ENCODE measurements around the gene FYB1.

FYB1 gene

DNA sequence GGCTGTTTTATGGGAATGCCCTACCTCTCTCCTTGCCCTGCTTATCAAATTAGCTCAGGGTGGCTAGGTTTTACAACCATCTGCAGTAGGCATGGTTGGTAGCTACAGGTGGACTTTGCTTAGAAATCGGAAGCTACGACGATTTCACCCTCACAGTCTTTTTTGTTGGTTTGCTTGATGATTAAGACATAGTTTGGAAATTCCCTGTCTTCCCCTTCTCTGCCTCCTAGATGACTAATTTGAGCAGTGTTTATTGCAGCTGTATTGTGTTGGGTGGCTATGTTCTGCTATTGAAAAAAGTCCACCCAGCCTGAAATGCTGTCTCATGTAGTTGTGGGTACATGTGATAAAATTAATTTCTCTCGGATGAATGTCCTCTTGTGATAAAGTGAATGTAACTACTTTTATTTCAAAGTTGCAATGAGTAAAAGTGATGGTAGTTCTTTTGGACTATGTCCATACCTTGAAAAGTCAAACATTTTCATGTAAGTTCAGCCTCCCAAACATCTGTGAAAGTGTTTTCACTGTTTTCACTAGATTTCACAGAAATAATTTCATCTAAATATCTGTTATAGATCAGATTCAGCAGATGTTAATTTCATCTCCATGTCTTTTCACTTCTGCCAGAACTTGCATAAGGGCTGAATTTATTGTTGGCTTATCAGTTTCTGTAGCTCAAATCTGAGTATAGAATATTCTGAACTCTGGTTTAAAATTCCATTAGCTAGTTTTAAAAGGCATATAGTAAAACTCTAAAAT is 37.3 kb upstream of the FYB1 start:
- H3K27ac ChIP-seq: no peak overlapping the region

DNA sequence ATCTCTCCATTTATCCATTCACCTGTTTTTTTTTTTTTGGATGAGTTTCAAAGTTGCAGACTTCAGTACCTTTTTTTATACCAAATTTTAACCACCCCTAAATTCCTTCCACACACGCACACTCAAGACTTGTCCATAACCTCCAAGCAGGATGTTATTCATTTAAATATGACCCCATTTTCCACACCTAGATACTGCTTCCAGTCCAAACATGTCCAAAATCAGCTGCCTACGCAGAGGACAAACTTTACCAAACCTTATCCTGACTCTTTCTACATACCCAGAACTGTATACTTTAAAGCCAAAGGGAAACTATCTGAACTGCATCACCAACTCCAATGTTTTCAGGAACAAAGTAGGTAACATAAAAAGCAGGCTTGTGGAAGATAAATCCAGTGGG is 36.0 kb upstream of the FYB1 start:
- TF ChIP-seq, protein P1, sequence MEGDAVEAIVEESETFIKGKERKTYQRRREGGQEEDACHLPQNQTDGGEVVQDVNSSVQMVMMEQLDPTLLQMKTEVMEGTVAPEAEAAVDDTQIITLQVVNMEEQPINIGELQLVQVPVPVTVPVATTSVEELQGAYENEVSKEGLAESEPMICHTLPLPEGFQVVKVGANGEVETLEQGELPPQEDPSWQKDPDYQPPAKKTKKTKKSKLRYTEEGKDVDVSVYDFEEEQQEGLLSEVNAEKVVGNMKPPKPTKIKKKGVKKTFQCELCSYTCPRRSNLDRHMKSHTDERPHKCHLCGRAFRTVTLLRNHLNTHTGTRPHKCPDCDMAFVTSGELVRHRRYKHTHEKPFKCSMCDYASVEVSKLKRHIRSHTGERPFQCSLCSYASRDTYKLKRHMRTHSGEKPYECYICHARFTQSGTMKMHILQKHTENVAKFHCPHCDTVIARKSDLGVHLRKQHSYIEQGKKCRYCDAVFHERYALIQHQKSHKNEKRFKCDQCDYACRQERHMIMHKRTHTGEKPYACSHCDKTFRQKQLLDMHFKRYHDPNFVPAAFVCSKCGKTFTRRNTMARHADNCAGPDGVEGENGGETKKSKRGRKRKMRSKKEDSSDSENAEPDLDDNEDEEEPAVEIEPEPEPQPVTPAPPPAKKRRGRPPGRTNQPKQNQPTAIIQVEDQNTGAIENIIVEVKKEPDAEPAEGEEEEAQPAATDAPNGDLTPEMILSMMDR (conservative IDR thresholded peaks at IDR 0.05): no peak
- H3K27ac ChIP-seq: no peak overlapping the region

More for the DNA sequence above, 37.3 kb upstream of the FYB1 start:
- TF ChIP-seq, protein P1 (conservative IDR thresholded peaks at IDR 0.05): no peak
- no peak for TF ChIP-seq ZFX (IDR thresholded peaks at IDR 0.05)

DNA sequence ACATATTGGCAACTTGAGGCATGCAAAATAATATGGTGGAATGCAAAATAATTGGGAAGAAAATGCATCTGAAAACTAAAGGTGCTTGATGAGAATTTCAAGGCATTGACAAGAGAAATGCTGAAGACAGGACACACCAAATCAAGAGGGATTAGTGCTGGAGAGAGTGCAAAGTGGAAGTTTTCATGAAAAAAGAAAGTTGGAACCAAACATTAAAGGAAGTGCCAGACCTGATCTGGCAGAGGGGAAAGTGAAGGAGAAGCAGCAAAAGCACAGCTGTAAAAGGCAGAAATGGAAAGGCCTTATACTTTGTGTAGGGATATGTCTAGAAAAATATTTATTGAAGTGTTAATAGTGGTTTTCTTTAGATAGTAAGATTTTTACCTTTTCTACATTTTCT is 35.3 kb upstream of the FYB1 start:
- no peak for TF ChIP-seq ZFX (IDR thresholded peaks at IDR 0.05)
- TF ChIP-seq, protein P1 (conservative IDR thresholded peaks at IDR 0.05): no peak
- no peak overlapping the region for H3K27ac ChIP-seq

DNA sequence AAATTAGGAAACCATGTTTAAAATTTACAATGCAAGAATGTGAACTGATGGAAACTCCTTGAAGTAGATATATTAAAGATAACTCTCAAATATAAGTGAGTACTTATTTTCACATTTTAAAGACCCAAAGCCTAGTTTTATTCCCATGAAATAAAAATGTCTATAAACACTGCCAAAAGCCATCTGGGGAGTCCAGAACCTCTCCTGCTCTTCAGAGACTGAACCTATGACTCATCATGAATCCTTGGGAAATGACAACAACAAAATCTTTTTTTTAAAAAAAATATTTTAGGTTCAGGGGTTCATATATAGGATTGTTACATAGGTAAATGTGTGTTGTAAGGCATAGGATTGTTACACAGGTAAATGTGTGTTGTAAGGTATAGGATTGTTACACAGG is 33.8 kb upstream of the FYB1 start:
- TF ChIP-seq, protein P1 (conservative IDR thresholded peaks at IDR 0.05): no peak
- TF ChIP-seq ZFX (IDR thresholded peaks at IDR 0.05): no peak
- H3K27ac ChIP-seq: no peak overlapping the region

DNA sequence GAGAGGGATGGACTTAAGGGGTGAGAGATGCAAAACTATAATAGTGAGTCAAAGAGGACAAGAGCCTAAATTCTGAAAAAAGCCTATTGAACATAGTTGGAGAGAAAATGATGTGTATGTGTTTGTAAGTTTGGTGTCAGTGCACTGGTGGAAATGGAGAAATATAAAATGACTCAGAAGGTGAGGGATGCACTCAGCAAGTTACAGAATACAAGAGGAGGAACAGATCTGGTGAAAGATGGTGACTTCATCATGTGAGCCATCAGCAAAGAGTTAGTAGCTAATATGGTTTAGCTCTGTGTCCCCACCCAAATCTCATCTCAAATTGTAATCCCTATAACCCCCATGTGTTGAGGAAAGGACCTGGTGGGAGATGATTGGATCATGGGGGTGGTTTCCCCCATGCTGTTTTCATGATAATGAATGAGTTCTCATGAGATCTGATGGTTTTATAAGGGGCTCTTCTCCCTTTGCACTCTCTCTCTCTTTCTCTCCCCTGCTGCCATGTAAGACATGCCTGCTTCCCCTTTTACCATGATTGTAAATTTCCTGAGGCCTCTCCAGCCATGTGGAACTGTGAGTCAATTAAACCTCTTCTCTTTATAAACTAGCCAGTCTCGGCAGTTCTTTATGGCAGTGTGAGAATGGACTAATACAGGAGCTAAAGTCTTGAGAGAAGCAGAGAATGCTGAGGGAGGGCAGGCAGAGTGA is 30.4 kb upstream of the FYB1 start:
- H3K27ac ChIP-seq: no peak overlapping the region
- TF ChIP-seq ZFX (IDR thresholded peaks at IDR 0.05): no peak
- TF ChIP-seq, protein P1 (conservative IDR thresholded peaks at IDR 0.05): no peak

DNA sequence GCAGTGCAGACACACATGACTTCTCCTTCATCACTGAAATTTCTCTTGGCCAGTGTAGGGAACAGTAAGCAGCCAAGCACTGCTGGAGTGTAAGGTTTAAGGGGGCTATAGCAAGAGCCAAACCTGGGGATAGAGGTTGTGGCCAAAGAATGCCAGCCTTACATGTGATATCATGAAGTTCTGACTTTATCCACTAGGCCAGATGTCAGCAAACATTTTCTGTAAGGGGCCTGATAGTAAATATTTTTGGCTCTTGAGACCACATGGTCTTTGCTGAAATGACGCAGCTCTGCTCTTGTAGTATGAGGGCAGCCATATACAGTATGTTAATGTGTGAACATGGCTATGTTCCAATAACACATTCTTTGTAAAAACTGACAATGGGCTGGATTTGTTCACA is 29.7 kb upstream of the FYB1 start:
- no peak overlapping the region for H3K27ac ChIP-seq
- TF ChIP-seq, protein P1 (conservative IDR thresholded peaks at IDR 0.05): no peak
- TF ChIP-seq ZFX (IDR thresholded peaks at IDR 0.05): no peak

DNA sequence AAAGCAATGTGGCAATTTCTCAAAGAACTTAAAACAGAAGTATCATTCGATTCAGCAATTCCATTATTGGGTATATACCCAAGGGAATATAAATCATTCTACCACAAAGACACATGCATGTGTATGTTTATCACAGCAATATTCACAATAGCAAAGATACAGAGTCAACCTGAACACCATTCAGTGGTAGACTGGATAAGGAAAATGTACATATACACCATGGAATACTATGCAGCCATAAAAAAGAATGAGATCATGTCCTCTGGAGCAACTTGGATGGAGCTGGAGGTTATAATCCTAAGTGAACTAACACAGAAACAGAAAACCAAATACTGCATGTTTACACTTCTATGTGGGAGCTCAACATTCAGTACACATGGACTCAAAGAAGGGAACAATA is 21.4 kb upstream of the FYB1 start:
- no peak overlapping the region for H3K27ac ChIP-seq
- TF ChIP-seq, protein P1 (conservative IDR thresholded peaks at IDR 0.05): no peak

All from C4-2B (cell line).